HG02884 (cell line): ENCODE measurements around the gene CAMKMT.

ENCODE experiments used
- ATAC-seq: cut with Tn5 transposase; IDR thresholded peaks from one replicate; pipeline ENCODE4 v1.9.1; 2021; ENCODE audit warnings: mild to moderate bottlenecking, moderate library complexity; ENCODE audit not compliant: unreplicated experiment

The CAMKMT gene

DNA sequence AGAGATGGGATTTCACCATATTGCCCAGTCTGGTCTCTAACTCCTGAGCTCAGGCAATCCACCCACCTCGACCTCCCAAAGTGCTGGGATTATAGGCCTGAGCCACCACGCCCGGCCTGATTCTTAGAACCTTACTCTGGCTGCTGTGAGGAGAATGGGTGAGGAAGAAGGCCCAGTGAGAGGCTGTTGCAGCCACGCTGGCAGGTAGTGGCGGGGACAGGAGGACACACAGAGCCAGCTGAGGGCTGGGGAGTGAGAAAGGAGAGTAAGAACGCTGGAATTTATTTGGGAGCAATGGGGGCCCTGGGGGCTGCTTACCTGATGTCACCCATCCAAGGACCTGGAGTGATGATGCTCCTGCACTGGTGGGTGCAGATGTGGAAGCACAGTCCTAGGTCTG lies 425.9 kb downstream of the CAMKMT start:
- ATAC-seq = no peak

DNA sequence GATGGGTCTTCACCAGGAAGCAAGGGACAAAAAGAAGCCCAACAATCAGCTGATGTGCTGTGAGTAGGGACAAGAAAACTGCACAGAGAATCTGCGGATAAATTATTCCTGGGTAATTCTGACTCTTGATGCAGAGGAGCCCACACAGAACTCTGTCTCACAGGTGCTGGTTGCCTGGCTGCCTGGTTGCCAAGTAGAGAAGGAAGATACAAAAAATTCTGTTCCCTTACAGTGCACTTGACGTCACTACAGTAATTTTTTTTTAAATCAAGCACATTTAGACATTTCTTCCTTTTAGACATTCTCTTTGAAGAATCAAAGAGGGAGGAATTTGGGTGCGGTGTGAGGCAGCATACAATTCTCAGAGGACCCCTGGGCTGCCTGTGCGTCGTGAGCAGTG lies 427.7 kb downstream of the CAMKMT start:
- ATAC-seq = no peak

DNA sequence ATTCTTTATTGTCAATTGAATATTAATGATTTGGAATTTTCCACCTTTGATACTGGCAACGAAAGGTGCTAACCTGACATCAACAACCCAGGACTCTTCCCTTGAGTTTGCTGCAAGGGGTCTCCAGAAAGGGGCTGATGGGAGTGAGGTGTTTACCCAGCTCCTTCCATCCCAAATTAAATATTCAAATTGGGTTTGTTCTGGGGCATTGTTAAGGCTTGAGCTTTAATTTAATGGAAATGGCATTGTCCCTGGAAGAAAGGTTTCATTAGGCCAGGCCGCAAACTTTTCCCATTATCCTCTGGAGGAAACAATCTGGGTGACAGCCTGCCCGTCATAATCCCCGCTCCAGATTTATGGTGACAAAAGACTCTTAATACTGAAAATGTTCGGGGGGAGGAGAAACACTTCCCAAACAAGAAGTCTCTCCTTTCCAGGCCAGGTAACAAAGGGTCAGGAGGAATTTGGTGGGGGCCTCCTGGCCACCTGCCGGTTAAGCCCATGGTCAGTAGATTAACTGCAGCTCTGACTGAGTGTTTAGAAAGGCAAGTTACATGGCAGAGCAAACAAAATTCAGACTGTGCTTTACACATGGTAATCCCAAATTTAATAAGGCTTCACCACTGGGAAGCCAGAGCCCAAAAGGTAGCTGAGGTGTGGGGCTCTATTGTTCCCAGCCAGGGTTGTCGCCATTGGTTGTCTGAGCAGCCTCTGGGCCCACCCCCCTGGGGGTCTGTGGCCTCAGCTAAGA lies 428.4 kb downstream of the CAMKMT start:
- ATAC-seq = no peak

DNA sequence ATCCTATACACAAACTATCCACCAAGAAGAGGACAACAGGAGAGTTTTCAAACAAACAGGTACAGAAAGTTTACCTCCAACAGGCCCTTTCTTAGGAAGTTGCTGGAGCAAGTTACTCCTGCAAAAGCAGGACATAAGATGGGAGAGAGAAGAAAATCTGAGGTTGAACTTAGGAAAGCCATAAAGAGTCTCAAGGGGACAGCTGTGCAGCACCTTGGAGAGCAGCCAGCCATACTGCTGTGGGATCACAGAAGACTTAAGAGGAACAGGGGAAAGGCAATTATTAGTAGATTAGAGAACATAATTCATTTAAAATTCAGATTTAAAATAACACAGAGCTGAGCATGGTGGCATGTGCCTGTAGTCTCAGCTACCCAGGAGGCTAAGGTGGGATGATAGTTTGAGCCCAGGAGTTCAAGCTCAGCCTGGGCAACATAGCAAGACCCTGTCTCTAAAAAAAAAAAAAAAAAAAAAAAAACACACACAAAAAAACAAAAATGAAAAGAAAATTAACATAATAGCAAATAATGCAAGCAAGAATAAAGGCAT lies 431.6 kb downstream of the CAMKMT start:
- ATAC-seq = no peak

DNA sequence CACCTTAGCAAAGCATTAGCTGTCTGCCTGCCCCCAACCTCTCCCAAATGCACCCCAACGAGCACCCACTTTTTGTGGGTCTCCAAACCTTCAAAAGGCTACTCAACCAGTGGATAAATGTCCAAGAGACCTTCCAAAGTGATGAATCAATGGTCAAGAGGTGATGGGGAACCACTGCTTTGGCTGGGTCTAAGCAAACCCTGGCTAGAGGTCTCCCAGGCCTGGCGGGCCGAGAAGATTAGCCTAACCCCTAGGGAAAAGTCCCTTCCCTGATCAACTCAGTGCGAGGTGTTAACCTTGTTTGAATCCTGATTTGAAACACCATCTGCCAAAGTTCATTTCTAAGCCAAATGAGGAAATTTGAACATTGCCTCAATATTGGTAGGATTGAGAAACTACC lies 435.0 kb downstream of the CAMKMT start:
- no peak for ATAC-seq

DNA sequence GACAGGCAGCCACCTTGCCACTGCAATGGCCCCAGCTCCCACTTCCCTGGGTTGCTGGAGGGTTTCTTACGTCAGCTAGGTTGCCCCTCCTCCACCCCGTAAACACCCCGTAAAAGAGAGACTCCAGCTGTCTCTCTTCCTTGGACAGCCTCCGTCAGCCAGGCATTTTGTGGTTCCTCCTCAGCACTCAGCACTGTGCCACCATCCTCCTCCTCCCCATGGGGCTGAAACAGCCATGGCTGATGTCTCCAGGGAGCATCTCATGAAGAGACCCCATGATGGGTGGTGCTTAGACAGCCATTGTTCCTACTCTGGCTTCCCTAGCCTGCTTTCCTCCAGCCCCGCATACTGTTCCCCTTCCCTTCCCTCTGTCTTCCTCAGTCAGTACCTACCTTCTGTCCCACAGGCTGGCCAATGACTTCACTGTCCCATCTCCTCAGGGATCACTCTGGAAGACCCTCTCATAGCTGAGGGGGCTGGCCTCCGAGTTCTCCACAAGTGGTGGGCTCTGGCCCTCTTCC lies 436.5 kb downstream of the CAMKMT start:
- ATAC-seq = no peak

DNA sequence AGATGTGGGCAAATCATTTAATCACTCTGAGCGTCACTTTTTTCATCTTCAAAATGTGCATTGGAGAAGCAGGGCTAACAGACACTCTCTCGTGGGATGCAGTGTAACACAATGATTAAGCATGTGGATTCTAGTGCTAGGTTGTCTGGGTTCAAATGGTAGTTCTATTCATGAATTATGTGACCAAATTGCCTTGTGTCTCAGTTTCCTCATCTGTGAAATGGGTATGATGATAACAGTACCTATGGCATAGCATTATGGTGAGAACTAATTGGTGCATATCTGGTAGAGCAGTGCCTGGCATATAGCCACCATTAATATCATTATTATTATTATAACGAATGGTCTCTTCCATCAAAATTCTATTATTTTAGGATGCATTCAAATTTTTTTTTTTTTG lies 437.4 kb downstream of the CAMKMT start:
- ATAC-seq = no peak

DNA sequence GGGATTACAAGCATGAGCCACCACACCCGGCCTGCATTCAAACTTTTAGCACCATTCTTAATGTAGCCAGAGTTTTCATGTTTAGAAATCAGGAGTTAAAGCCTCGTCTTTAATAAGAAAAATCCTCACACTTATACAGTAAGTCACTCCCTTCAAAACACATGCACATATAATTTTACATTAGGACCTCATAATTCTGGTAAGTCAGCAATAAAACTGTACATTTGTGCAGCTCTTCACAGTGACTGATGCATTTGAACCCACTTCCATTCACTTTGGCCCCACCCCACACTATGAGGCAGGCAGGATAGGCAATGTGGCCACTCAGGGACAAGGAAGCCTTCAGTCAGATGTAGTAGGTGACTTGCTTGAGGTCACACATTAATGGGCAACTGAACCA lies 438.0 kb downstream of the CAMKMT start:
- no peak for ATAC-seq

DNA sequence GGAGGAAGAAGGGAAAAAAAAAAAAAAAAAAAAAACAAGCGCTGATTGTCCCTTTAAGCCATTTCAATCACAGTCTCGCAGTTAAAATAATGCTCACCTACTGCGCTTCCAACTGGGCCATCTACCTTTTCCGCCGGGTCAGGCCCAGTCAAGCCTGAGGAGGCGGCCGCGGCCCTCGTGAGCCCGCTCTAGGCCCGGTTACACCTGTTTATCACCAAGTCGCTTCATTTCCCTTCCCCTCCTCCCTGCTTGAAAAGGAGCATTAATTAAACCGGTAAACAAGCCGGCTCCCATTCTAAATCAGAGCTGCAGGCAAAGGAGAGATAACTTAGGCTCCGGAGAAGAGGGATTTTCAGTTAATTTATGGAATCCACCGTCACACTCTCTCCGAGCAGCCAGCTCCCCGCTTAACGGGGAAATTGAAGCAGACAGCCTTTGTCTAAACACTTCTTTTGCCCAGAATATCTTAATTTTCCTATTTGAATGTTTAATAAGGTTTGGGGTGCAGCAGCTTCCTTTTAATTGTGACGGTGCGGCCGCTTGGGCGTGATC lies 439.6 kb downstream of the CAMKMT start:
- ATAC-seq = no peak

DNA sequence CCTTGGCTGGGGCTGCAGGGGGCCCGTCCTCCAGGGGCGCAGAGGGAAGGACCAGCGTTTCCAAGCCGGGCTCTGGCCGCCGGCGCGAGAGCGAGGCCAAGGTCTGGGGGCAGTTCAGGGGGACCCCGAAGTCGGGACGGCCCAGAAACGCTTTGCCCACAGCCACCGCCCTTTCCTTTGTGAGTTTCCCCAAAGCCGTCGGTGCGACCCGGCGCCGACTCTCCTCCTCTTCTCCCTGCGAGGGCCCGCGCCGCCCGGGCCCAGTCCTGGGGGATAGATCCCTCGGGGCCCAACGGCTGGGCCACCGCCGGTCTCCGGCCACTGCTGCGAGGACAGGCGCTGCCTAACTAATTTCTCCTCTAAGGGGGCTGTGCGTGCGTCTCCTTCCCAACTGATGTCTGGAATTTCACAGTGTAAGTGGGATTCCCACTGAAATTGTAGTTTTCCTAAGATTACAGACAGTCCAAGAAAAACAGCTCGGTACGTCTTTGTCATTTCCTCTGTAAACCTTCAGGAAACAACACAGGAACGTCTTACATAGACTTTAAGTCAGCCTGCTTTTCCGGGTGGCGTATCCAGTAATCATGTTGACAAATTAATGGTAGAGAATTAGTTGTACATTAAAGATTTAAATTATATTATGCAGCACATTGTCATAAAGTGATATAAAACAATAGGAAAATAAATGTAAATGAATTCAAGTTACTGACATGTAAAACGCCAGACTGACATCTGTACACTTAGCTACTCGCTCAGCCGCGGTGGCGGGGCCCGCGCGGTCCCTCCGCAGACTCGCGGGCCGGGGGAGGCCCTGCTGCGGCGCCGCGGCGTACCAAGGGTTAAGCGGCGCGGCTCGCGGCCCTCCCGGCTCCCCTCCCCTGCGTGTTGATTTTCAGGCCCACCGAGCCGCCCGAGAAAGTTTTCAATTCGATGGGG lies 440.4 kb downstream of the CAMKMT start:
- no peak for ATAC-seq

DNA sequence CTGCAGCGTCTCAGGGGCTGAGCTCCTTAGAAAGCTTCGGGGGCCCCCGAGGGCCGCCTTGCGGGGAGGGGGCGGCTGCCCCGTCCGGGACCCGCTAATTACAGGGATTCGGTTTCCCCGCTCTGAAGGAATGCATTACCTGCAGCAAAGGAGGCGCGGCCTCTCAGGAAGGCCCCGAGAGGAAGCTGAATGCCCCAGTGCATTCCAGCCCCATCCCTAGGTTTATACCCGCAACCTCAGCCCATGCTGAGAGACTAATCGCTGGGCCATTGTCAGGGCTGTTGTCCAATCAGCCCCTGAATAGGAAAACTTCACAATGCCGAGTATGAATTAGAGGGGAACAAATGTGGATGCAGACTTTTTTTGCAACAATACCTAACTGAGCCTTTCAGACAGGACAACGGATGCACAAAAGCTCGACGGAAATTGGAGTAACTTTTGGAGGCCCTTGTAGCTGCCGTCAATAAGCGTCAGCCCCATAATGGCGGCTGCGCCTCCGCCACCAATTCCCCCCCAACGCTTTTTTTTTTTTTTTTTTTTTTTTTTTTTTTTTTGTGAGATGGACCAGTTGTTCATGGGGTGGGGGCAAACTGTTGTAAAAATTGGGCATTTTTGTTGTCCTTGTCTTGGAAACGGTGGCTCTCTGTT lies 441.2 kb downstream of the CAMKMT start:
- ATAC-seq = no peak

DNA sequence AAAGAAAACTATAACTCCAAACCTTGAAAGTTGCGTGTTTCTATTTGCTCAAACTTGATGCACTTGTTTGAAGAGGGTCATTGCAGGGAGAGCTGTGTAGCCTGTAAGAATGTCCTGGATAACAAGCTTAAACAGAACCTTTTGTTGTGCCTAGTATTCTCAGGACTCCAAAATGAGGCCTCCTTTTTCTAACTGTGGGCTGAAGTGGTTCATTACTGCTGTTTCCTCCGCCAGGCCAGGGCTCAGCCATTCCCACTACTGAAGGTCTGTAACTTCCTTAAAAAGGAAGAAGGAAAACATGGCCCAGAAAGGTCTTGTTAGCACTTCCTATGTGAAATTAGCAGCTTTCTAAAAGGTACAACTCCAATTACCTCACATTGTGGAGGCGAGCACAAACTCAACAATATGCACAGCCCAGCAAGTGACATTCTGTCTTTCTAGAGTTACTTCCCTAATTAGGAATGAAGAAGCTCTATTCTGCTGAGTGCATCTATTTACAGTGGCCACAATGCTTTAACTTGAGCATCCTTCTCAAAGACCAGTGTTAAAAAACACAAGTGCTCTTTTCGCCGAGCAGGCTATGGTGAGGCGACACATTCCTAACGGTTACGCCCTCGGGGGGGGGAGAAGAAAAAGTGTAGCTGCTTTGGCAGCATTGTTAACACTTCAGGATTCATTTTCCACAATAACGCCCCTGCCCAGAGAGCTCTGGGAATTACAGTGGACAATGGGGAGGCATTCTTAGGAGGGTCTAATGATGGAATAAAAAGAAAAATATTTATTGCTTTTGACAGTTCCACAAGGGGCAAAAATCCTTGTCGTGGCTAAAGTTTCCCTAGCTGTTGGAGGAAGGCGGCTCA lies 442.9 kb downstream of the CAMKMT start:
- no peak for ATAC-seq

DNA sequence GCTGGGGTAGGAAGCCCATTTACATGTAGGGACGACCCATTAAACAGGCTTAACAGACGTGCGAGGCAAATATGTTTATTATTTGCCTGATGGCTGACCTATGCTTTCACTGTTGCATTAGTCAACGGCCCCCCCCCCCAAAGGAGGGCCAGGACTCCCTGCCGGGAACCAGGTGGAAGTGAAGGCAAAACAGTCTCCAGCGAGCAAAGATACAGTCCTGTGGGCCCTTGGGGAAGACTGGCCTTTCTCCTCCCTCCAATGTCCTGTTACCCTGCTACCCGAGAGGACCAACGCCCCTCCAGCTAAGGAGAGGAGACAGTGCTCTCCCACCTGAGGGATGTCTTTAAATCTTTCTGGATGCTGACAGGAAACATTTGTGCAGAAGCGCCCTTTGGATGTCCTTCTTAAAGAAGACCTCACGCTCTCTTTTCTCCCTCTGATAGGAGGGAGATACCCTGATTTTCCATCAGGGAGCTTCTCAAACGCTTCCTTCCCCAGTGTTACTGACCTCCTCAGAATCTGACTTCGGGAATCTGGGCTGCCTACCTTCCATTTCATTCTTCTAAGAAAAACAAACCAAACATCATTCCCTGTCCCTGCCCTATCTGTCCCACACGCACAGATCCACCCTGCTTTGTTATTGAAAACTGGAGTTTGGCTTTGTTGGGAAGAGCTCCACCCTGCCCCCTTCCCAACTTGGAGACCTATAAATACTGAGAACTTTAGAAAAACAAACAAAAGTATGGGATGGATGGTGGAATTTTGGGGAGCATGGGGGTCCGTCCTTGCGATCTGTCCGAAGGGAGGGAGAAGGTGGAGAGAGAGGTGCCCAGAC lies 443.9 kb downstream of the CAMKMT start:
- ATAC-seq = no peak

DNA sequence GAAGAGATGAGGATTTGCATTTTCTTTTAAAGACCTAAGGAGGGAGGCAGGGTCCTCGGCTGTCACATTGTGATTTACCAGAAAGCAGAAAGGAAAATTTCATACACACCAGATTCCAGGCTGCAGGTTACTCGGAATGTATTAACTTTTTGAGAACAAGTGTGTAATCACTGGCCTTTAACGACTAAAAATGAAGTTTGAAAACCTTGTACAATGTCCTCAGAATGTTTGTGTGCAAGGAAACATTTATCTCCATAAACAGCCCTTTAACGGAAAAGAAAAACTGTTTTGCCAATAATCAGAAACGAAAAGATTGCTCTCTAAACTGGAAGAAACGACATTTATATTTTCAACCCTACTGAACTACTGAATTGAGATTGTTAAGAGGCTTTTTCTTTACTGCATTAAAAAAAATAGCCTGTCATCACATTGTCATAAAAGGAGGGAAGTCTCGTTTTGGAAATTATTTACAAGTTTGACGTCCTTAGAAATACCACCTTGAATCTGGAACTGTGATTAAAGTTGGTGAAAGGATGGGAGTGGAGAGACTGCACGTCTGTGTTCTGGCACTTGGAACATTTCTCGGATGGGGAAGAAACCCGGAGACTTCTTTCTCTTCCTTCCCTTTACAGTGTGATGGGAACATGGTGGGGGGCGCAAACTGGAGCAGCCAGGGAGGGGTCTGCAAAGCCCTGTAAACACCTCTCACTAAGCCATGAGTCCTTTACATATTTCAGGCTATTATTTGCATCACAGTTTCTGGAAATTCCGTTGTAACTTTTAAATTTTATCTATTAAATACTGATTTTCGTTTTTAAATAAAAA lies 445.7 kb downstream of the CAMKMT start:
- no peak for ATAC-seq

DNA sequence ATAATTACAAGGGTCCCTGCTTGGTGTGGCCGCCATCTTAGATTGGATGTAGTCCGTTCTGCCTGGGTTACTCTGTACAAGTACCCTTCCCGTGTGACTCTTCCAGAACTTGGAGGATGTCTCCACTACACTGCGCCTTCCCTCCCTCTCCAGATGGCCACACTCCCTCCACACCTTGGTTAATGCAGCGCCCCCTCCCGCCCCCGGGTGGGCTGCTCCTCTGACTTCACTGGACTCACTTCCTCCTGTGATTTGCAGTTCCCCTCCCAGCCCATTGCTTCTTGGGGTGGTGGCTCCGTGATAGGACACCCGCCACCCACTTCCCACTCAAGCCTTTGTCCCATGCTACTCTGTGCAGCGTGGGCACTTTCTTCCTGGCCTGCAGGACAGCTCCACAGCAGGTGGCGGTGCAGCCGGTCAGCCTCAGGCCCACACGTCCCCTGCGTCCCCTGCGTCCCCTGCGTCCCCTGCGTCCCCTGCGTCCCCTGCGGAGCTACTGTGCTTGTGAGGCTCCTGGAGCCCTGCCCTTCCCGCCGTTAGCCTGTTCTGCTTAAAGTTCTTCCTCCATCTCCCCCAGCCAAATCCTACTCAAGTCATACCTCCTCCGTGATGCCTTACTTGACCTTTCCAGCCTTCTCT lies 449.3 kb downstream of the CAMKMT start:
- no peak for ATAC-seq

DNA sequence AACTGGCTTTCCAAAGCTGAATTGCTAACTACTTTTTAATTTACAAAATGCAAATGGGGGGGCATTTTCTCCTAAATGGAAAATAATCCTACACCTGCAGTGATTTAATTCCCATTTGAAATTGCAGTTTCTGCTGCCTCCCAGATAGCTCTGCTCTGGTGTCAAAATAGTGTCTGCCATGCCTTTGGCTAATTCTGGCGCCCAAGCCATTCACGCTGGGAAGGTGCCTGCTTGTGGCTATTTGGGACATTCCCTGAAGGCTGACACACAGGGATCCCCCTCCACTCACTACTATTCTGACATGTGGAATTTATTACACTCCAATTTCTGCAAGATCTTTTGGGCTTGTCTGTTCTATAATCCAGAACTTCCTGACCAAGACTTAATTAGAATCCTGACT lies 451.4 kb downstream of the CAMKMT start:
- no peak for ATAC-seq

DNA sequence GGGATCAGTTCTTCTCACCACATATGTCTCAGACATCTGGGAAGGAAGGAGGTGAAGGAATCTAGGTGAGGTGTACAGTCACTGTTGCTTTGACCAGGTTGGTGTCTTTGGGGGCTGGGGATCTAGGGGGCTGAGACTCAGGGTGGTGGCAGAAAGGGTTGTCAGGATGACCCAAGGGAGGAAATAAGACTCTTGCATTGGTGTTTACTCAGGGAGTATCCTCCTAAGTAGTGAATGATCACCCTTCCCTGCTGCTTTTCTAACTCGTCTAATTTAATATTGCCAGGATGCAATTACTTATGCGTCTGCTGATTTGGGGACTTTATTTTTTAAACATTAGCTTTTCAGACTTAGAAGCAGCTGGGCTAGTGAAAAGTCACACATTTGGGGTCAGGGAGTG lies 451.9 kb downstream of the CAMKMT start:
- no peak for ATAC-seq

DNA sequence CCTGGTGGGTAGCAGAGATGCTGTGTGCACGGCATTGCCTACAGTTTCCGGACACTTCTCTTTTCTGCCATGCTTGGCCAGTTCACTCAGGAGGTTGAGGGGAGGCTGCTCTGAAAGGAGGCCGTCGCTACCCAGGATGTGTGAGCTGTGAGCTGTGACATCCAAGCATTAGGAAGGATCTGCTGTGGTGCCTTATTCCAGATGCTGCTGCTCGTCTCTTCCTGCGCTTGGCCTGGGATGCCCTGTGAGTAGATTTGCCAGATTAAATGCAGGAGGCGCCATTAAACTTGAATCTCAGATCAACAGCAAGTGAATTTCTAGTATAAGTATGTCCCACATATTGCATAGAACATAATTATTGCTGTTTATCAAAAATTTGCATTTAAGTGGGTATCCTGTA lies 455.5 kb downstream of the CAMKMT start:
- ATAC-seq = no peak
